ENCODE measurements around the gene POFUT2.

The POFUT2 gene

GRCh38 chr21:45290948-45291612, 3.4 kb upstream of the POFUT2 start:
- no peaks in the 10 kb centered on the region for H3K36me3 ChIP-seq (ENCODE audit: control insufficient read depth in 2 of 2, insufficient read depth in 2 of 2, low read length in 2 of 2)
- H3K27ac ChIP-seq (ENCODE audit: low read depth in 2 of 2, low read length in 2 of 2) = no peak overlapping the region
- no peak overlapping the region for H3K9ac ChIP-seq (ENCODE audit: low read depth in 1 of 2, low read length in 2 of 2)
- H3K9me3 ChIP-seq (ENCODE audit: control insufficient read depth in 2 of 2, low read length in 2 of 2) = no peaks in the 10 kb centered on the region
- H3K4me1 ChIP-seq (ENCODE audit: control insufficient read depth in 2 of 2, insufficient read depth in 2 of 2, low read length in 2 of 2) = peaks cover 29 to 32% of the 10 kb centered on the region in 2 donors
- H3K4me3 ChIP-seq (ENCODE audit: low read length in 2 of 2) = no peak overlapping the region
- H3K27me3 ChIP-seq (ENCODE audit: control insufficient read depth in 2 of 2, insufficient read depth in 2 of 2, low read length in 2 of 2) = no peaks in the 10 kb centered on the region

DNA sequence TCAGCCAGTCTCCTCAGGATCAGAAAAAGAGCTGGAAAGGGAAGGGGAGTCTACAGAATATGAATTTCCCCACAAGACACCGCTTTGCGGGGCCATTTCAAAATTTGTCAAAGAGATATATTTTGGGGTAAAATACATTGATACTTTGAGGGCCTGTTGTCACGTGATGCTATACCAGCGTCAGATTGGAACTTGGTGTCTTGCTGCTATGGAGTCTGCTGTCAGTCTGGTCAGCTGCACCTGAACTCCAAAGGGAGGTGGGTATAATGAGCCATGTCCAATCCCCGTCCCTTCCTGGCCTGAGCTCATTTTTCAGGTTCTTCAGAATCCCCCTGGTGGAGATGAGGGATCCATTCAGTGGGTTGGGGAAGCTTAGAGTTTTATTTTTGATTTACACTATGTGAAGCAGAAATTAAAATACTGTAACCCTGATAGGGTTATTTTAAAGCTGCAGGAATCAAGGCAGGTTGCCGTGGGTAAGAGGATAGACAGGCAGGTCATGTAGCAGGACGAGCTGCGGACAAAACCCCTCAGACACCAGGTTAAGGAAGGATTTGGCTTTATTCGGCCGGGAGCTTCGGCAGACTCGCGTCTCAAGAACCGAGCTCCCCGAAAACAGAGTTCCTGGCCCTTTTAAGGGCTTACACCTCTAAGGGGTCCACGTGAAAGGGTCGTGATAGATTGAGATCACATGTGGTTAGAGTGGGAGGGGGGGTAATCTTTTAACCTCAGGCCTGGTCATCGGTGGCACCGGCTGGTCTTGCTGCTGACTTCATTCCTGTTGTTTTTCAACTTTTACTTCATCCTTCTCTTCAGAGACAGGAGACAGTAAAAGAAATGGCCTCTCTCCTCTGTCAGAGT, 2.2 kb upstream of the POFUT2 start:
- Histone ChIP-seq H3K27me3 (ENCODE audit: control insufficient read depth in 2 of 2, insufficient read depth in 2 of 2, low read length in 2 of 2) (no peaks in the 10 kb centered on the region), H3K4me3 (ENCODE audit: low read length in 2 of 2) (no peak overlapping the region), H3K4me1 (ENCODE audit: control insufficient read depth in 2 of 2, insufficient read depth in 2 of 2, low read length in 2 of 2) (peaks cover 24 to 26% of the 10 kb centered on the region in 2 donors), H3K9me3 (ENCODE audit: control insufficient read depth in 2 of 2, low read length in 2 of 2) (no peaks in the 10 kb centered on the region), H3K36me3 (ENCODE audit: control insufficient read depth in 2 of 2, insufficient read depth in 2 of 2, low read length in 2 of 2) (peaks cover 7 to 10% of the 10 kb centered on the region in 2 donors), H3K27ac (ENCODE audit: low read depth in 2 of 2, low read length in 2 of 2) (no peak overlapping the region), H3K9ac (ENCODE audit: low read depth in 1 of 2, low read length in 2 of 2) (no peak overlapping the region)

- Histone ChIP-seq H3K4me1 (ENCODE audit: control insufficient read depth in 2 of 2, insufficient read depth in 2 of 2, low read length in 2 of 2) (peaks cover 21 to 25% of the 10 kb centered on the region in 2 donors), H3K36me3 (ENCODE audit: control insufficient read depth in 2 of 2, insufficient read depth in 2 of 2, low read length in 2 of 2) (peaks cover 14 to 17% of the 10 kb centered on the region in 2 donors), H3K27me3 (ENCODE audit: control insufficient read depth in 2 of 2, insufficient read depth in 2 of 2, low read length in 2 of 2) (no peaks in the 10 kb centered on the region), H3K4me3 (ENCODE audit: low read length in 2 of 2) (no peak overlapping the region), H3K9me3 (ENCODE audit: control insufficient read depth in 2 of 2, low read length in 2 of 2) (no peaks in the 10 kb centered on the region), H3K27ac (ENCODE audit: low read depth in 2 of 2, low read length in 2 of 2) (no peak overlapping the region), H3K9ac (ENCODE audit: low read depth in 1 of 2, low read length in 2 of 2) (peak overlapping the region in 1 of 2 donors; percentile 75)
Observed at GRCh38 chr21:45289134-45289533, 1.4 kb upstream of the POFUT2 start.

- peak overlapping the region; percentile 71 to 77 for H3K4me3 ChIP-seq (ENCODE audit: low read length in 2 of 2)
- H3K9ac ChIP-seq (ENCODE audit: low read depth in 1 of 2, low read length in 2 of 2) = peak overlapping the region; percentile 52 to 75
- no peak overlapping the region for H3K27ac ChIP-seq (ENCODE audit: low read depth in 2 of 2, low read length in 2 of 2)
- H3K4me1 ChIP-seq (ENCODE audit: control insufficient read depth in 2 of 2, insufficient read depth in 2 of 2, low read length in 2 of 2) = peaks cover 20 to 22% of the 10 kb centered on the region in 2 donors
- H3K9me3 ChIP-seq (ENCODE audit: control insufficient read depth in 2 of 2, low read length in 2 of 2) = no peaks in the 10 kb centered on the region
- H3K36me3 ChIP-seq (ENCODE audit: control insufficient read depth in 2 of 2, insufficient read depth in 2 of 2, low read length in 2 of 2) = peaks cover 19 to 21% of the 10 kb centered on the region in 2 donors
- no peaks in the 10 kb centered on the region for H3K27me3 ChIP-seq (ENCODE audit: control insufficient read depth in 2 of 2, insufficient read depth in 2 of 2, low read length in 2 of 2)
Observed at GRCh38 chr21:45288441-45288841, 746 bp upstream of the POFUT2 start.

DNA sequence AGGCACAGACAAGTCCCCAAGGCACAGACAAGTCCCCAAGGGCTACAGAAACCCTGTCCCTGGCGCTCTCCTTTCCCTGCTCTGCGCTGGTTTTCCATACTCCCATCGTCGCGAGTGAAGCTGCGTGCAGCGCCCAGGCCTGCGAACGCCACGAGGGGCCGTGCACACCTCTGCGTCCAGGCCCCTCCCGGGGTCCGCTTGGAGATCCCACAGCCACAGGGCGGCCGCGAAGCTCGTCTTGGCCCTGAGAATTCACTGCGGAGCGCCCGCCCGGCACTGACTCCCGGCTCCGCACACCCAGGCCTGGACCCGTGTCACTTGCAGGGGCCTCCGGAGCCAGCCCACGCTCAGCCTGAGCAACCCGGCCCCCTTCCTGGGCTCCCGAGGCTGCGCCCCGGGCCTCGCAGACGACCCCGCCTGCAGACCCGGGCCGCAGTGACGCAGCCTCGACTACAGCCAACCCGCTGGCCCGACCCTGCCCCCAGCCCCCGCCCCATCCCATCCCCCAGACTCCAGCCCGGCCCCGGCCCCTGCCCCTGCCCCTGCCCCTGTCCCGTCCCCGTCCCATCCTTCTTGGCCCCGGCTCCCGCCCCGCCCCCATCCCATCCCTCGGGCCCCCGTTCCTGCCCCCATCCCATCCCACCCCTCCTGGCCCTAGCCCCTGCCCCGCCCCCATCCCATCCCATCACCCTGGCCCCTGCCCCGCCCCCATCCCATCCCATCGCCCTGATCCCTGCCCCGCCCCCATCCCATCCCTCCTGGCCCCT, 841 bp downstream of the POFUT2 start:
- H3K9me3 ChIP-seq (ENCODE audit: control insufficient read depth in 2 of 2, low read length in 2 of 2) = no peaks in the 10 kb centered on the region
- H3K36me3 ChIP-seq (ENCODE audit: control insufficient read depth in 2 of 2, insufficient read depth in 2 of 2, low read length in 2 of 2) = peaks cover 26 to 30% of the 10 kb centered on the region in 2 donors
- H3K4me1 ChIP-seq (ENCODE audit: control insufficient read depth in 2 of 2, insufficient read depth in 2 of 2, low read length in 2 of 2) = peaks cover 7 to 10% of the 10 kb centered on the region in 2 donors
- H3K27me3 ChIP-seq (ENCODE audit: control insufficient read depth in 2 of 2, insufficient read depth in 2 of 2, low read length in 2 of 2) = no peaks in the 10 kb centered on the region
- no peak overlapping the region for H3K27ac ChIP-seq (ENCODE audit: low read depth in 2 of 2, low read length in 2 of 2)
- peak overlapping the region in 1 of 2 donors; percentile 41 for H3K9ac ChIP-seq (ENCODE audit: low read depth in 1 of 2, low read length in 2 of 2)
- H3K4me3 ChIP-seq (ENCODE audit: low read length in 2 of 2) = peak overlapping the region; percentile 61 to 77

DNA sequence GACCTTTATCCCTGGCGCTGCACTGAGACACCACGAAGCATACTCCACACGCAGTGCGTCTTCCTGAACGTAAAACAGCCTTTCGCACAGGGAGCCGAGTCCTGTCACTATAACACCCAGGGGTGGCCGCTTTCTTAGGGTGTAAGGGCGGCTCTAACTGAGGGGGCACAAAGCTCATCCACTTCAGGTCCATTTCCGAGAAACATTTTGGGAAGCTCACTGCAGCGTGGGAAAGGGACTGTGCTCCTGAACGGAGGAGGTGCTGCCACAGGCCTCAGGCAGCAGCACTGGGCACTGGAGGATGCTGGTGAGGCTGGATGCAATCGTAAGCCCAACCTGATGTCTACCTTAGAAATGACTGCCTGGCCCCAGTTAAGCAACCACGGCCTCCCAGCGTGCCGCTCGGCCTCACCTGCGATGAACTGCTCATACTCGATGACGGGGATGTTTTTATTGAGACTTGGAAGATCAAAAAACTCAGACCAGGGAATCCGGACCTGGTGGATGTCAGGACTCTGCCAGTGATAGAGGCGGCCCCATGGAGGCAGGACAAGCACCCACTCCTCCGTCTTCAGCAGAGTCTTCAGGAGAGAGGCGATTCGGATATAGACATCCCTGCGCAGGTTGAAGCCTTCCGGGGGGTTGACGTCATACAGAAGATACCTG, 2.3 kb downstream of the POFUT2 start:
- Histone ChIP-seq H3K27ac (ENCODE audit: low read depth in 2 of 2, low read length in 2 of 2) (no peak overlapping the region), H3K9ac (ENCODE audit: low read depth in 1 of 2, low read length in 2 of 2) (no peak overlapping the region), H3K9me3 (ENCODE audit: control insufficient read depth in 2 of 2, low read length in 2 of 2) (no peaks in the 10 kb centered on the region), H3K4me3 (ENCODE audit: low read length in 2 of 2) (no peak overlapping the region), H3K4me1 (ENCODE audit: control insufficient read depth in 2 of 2, insufficient read depth in 2 of 2, low read length in 2 of 2) (peaks cover 7 to 10% of the 10 kb centered on the region in 2 donors), H3K27me3 (ENCODE audit: control insufficient read depth in 2 of 2, insufficient read depth in 2 of 2, low read length in 2 of 2) (no peaks in the 10 kb centered on the region), H3K36me3 (ENCODE audit: control insufficient read depth in 2 of 2, insufficient read depth in 2 of 2, low read length in 2 of 2) (peaks cover 40 to 42% of the 10 kb centered on the region in 2 donors)

GRCh38 chr21:45284456-45284741, 3.3 kb downstream of the POFUT2 start:
- no peak overlapping the region for H3K9ac ChIP-seq (ENCODE audit: low read depth in 1 of 2, low read length in 2 of 2)
- H3K4me3 ChIP-seq (ENCODE audit: low read length in 2 of 2) = no peak overlapping the region
- H3K4me1 ChIP-seq (ENCODE audit: control insufficient read depth in 2 of 2, insufficient read depth in 2 of 2, low read length in 2 of 2) = peaks cover 7 to 10% of the 10 kb centered on the region in 2 donors
- H3K9me3 ChIP-seq (ENCODE audit: control insufficient read depth in 2 of 2, low read length in 2 of 2) = no peaks in the 10 kb centered on the region
- no peak overlapping the region for H3K27ac ChIP-seq (ENCODE audit: low read depth in 2 of 2, low read length in 2 of 2)
- H3K36me3 ChIP-seq (ENCODE audit: control insufficient read depth in 2 of 2, insufficient read depth in 2 of 2, low read length in 2 of 2) = peaks cover 48% of the 10 kb centered on the region in 2 donors
- H3K27me3 ChIP-seq (ENCODE audit: control insufficient read depth in 2 of 2, insufficient read depth in 2 of 2, low read length in 2 of 2) = no peaks in the 10 kb centered on the region

DNA sequence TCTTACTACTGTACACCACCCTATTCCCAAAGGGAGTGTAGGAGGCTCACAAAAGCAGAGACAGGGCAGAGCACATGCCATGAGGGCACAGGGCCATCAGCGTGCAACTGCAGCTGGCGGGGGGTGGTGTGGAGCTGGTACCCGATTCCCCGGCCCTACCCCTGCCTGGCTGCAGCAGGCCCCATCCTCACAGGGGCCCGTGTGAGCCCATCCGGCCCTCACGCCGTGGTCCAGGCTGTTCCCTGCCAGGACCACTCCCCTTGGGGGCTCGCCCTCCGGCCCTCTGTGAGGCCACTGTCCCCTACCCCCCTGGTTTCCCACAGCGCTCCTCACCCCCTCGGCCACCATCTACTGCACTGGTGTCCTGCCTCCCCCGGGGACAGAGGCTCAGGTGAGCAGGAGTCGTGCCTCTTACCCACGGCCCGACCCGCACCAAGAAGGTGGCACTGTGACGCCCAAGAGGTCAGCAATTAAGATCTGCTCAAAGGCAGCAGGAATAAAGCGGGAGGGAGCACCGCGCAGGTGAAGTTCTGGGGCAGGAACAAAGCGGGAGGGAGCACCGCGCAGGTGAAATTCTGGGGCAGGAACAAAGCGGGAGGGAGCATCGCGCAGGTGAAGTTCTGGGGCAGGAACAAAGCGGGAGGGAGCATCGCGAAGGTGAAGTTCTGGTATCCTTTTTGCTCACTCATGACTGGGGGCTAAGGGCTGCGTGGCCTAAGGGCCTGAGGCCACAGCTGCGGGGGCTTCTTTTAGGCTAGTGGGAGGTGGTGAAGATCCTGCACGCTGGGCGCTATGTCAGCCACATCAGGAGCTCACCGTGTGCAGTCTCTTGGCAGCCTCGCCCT, 3.9 kb downstream of the POFUT2 start:
- no peak overlapping the region for H3K4me3 ChIP-seq (ENCODE audit: low read length in 2 of 2)
- no peak overlapping the region for H3K9ac ChIP-seq (ENCODE audit: low read depth in 1 of 2, low read length in 2 of 2)
- no peaks in the 10 kb centered on the region for H3K27me3 ChIP-seq (ENCODE audit: control insufficient read depth in 2 of 2, insufficient read depth in 2 of 2, low read length in 2 of 2)
- H3K27ac ChIP-seq (ENCODE audit: low read depth in 2 of 2, low read length in 2 of 2) = no peak overlapping the region
- peaks cover 48 to 49% of the 10 kb centered on the region in 2 donors for H3K36me3 ChIP-seq (ENCODE audit: control insufficient read depth in 2 of 2, insufficient read depth in 2 of 2, low read length in 2 of 2)
- H3K4me1 ChIP-seq (ENCODE audit: control insufficient read depth in 2 of 2, insufficient read depth in 2 of 2, low read length in 2 of 2) = peaks cover 6 to 10% of the 10 kb centered on the region in 2 donors
- no peaks in the 10 kb centered on the region for H3K9me3 ChIP-seq (ENCODE audit: control insufficient read depth in 2 of 2, low read length in 2 of 2)

DNA sequence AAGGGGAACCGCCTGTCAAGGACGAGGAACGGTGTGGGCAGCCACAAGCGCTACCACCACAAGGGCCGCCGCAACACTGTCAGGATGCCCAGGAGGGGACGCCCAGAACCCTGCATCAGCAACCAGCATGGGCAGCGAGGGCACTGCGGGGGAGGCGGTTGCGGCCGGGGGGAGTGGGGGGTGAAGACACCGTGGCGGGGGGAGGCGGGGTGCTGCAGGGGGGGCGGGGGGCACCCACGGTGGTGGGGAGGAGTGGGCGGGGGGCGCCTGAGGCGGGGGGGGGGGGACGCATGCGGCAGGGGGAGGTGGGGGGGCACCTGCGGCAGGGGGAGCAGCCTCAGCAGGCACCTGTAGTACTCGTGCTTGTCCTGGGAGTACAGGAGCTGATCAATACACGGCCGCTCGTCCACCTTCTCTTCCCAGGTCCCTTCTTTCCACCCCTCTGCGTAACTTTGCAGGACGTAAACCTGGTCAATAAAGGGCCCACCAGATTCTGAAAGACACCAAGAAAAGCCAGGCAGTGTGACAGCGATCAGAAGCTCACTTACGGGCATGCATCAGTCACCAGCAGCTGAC, 4.6 kb downstream of the POFUT2 start:
- no peak overlapping the region for H3K27ac ChIP-seq (ENCODE audit: low read depth in 2 of 2, low read length in 2 of 2)
- H3K4me1 ChIP-seq (ENCODE audit: control insufficient read depth in 2 of 2, insufficient read depth in 2 of 2, low read length in 2 of 2) = peaks cover 3 to 5% of the 10 kb centered on the region in 2 donors
- H3K9me3 ChIP-seq (ENCODE audit: control insufficient read depth in 2 of 2, low read length in 2 of 2) = no peaks in the 10 kb centered on the region
- H3K27me3 ChIP-seq (ENCODE audit: control insufficient read depth in 2 of 2, insufficient read depth in 2 of 2, low read length in 2 of 2) = no peaks in the 10 kb centered on the region
- no peak overlapping the region for H3K4me3 ChIP-seq (ENCODE audit: low read length in 2 of 2)
- no peak overlapping the region for H3K9ac ChIP-seq (ENCODE audit: low read depth in 1 of 2, low read length in 2 of 2)
- peaks cover 55 to 56% of the 10 kb centered on the region in 2 donors for H3K36me3 ChIP-seq (ENCODE audit: control insufficient read depth in 2 of 2, insufficient read depth in 2 of 2, low read length in 2 of 2)

All from mucosa of rectum (tissue), 2 donors.